HG03066 (cell line): ENCODE results near the gene ELMOD3.
"Not testable (repeated sequence)": the region's sequence is repeated elsewhere in the genome, so short reads cannot be mapped to it uniquely, and the experiment has no call there.

ENCODE experiments used
- ATAC-seq: cut with Tn5 transposase; IDR thresholded peaks from one replicate; pipeline ENCODE4 v1.9.1; 2021; ENCODE audit warnings: low read depth; ENCODE audit not compliant: unreplicated experiment

The ELMOD3 gene

DNA sequence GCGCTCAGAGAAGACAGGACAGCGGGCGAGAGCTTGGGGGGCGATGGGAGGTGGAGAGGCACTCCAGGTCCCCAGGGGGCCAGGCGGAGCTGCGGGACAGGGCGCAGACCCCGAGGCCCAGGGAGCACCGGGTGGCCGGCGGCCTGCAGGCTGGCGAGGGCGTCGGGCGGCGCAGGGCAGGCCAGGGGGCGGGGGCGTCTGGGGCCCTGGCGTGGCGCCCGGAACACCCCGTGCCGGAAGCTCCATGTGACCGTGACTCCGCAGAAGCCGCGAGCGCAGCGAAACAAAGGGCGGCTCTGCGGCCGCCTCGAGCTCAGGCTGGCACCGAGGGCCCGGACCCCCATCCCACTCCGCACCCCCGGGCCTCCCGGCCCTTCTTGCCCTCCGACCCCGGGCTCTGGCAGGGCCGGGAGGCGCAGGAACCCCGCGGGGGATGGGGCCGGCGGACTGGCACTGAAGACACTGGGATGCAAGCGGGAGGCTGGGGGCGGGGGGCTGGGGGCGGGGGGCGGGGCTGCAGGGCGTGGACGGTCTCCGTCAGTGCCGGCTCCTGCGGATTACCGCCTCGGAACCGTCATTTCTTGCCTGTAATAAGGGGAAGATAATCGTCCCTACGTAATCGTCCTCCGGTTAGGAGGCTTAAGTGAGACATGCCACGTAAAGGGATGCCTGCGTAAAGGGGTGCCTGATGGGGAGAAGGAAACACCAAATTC is 83.1 kb downstream of the ELMOD3 start:
- ATAC-seq = peak; percentile 86

DNA sequence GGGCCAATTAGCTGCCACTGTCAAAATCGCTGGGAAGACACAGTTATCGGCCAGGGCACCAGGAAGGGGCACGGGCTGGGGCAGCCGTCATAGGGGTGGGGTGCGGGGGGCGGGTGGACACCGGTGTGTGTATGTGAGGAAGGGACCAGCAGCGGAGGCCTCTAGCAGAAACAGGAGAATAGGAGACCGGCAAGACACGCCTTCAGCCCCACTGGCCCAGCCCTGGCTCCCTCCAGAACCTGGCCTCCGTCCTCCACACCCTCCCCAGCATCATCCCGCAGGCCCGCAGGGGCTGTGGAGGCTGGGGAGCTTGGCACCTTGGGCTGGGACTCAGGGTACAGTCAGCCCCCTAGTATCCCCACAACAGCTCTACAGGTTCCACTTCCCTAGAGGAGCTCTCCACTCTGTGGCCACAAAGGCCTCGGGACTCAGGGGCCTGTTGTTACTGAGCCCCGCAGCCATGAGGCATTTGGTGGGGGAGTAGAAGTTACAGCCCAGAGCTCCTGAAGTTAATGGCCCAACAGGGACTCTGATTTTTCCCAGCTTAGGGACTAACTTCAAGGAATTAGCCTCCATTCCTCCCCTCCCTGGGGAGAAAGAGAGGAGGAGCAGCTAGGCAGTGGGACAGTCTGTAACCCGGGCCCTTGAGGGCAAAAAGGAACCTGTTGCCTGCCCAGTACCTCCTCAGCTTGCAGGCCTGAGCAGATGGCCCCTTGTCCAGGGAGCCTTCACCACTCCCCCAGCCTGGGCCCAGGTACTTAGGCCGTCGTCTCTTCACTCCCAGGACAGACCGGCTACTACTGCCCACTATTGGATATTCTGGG is 83.8 kb downstream of the ELMOD3 start:
- no peak for ATAC-seq

DNA sequence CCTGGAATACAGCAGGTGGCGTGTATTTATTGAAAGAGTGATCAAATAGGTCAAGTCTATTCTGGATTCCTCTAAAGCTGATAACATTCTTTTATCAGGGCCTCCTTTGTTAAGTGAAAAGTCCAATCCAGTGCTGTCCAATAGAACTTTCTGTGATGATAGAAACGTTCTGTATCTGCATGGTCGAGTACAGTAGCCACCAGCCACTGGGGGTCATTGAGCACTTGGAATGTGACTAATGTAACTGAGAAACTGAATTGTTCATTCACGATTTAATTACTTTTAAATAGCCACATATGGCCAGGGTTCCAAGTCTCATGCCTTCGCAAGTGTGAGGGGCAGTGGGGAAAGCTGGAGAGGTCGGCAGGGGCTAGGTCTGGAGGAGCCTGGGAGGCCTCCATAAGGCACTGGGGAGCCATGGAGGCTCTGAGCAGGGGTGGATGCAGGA is 84.5 kb downstream of the ELMOD3 start:
- ATAC-seq = no peak

DNA sequence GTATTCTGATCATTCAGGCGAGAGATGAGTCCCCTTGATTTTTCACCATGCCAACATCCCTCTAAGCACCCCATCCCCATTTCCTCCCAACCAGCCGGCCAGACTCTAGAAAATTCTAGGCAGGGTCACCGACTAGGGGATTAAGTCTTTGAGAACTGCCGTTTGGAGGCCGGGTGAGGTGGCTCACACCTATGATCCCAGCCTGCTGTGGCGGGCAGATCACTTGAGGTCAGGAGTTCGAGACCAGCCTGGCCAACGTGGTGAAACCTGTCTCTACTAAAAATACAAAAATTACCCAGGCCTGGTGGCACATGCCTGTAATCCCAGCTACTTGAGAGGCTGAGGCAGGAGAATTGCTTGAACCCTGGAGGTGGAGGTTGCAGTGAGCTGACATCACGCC is 85.0 kb downstream of the ELMOD3 start:
- not testable (repeated sequence) for ATAC-seq

DNA sequence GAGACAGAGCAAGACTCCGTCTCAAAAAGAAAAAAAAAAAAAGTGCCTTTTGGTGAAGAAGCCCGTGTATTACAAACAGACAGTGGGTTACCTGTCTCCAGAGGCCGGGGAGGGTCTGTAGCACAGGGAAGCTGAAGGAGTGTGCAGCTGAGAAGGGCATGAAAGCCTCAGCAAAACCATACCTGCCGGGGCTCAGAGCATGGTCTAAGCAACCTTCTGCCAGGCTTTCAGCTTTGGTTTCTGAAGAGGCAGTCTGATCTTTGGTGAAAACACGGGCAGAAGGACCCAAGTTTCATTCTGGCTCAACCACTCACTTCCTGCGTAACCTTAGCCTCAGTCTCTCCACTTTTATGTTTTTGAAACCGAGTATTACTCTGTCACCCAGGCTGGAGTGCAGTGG is 85.4 kb downstream of the ELMOD3 start:
- ATAC-seq = no peak

DNA sequence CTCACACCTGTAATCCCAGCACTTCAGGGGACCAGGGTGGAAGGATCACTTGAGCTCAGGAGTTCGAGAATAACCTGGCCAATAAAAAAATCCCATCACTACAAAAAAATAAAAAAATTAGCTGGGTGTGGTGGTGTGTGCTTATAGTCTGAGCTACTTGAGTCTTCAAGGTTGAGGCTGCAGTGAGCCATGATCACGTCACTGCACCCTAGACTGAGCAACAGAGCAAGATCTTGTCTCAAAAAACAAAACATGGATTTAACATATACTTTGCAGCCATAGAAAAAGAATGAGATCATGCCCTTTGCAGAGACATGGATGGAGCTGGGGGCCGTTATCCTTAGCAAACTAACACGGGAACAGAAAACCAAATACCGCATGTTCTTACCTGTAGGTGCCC is 86.2 kb downstream of the ELMOD3 start:
- ATAC-seq = no peak
